Activated naive CD8-positive, alpha-beta T cell treated with anti-CD3 and anti-CD28 coated beads, Interleukin-2, amount 10 ng/mL, durations not matched to agents 7 days and 5 days (primary cell): ENCODE results near the gene LDLR. TPM values are rescaled to one million over a fixed set of nuclear protein-coding genes. Genes with fewer than 3 reads are reported as not detected.
"Not testable (repeated sequence)": the region's sequence is repeated elsewhere in the genome, so short reads cannot be mapped to it uniquely, and the experiment has no call there.

Source experiments
- ATAC-seq: fragments of 150-1000 bp; cut with Tn5 transposase; one replicate; pipeline ENCODE4 v1.10.0; 2021; ENCODE audit warnings: low read depth, moderate library complexity
- POLR2A ChIA-PET: fragments of 350-600 bp; sonication (Branson Sonifier 250); formaldehyde crosslinking; loops from one replicate; lab custom pipeline; 2021; ENCODE audit warnings: antibody characterized with exemption; lab: Charles Lee
- DNase-seq: peaks from one replicate; pipeline ENCODE4 v3.0.0; 2021
- H3K27ac Mint-ChIP-seq: one replicate; pipeline ENCODE4 v1.8.0; 2022; ENCODE audit warnings: mild to moderate bottlenecking, mixed read lengths
- H3K27me3 Mint-ChIP-seq: one replicate; pipeline ENCODE4 v1.8.0; 2022; ENCODE audit warnings: mild to moderate bottlenecking, moderate library complexity, mixed read lengths
- H3K36me3 Mint-ChIP-seq: one replicate; pipeline ENCODE4 v1.8.0; 2021; ENCODE audit warnings: mild to moderate bottlenecking, mixed read lengths
- H3K4me1 Mint-ChIP-seq: one replicate; pipeline ENCODE4 v1.8.0; 2021; ENCODE audit warnings: mixed read lengths
- H3K4me3 Mint-ChIP-seq: one replicate; pipeline ENCODE4 v1.8.0; 2022; ENCODE audit warnings: mild to moderate bottlenecking, moderate library complexity, mixed read lengths
- H3K9me3 Mint-ChIP-seq: one replicate; pipeline ENCODE4 v1.8.0; 2021; ENCODE audit warnings: mixed read lengths
- total RNA-seq, 2 experiments: library from RNA; stranded (reverse); gene quantifications; one replicate each; pipeline ENCODE4 v1.2.3, GENCODE V29; 2021

Gene LDLR
- total RNA-seq, 2 experiments from 2014 or later, result 83.8 to 84.8 TPM

- Mint-ChIP-seq H3K27ac (no peak overlapping the region), H3K36me3 (peaks cover 20% of the 10 kb centered on the region), H3K9me3 (no peaks in the 10 kb centered on the region), H3K4me3 (no peak overlapping the region), H3K27me3 (peaks cover 2% of the 10 kb centered on the region), H3K4me1 (peaks cover 14% of the 10 kb centered on the region)
- DNase-seq (no peak), ATAC-seq (no peak)
- POLR2A ChIA-PET, result interaction anchor here (1.0 to 1.3 kb wide), 2 partner anchors 9 to 14 kb away, joined by 3 to 6 read pairs; no protein-coding TSS in a partner anchor
Observed at GRCh38 chr19:11141937-11142527, 52.8 kb downstream of the LDLR start.

DNA sequence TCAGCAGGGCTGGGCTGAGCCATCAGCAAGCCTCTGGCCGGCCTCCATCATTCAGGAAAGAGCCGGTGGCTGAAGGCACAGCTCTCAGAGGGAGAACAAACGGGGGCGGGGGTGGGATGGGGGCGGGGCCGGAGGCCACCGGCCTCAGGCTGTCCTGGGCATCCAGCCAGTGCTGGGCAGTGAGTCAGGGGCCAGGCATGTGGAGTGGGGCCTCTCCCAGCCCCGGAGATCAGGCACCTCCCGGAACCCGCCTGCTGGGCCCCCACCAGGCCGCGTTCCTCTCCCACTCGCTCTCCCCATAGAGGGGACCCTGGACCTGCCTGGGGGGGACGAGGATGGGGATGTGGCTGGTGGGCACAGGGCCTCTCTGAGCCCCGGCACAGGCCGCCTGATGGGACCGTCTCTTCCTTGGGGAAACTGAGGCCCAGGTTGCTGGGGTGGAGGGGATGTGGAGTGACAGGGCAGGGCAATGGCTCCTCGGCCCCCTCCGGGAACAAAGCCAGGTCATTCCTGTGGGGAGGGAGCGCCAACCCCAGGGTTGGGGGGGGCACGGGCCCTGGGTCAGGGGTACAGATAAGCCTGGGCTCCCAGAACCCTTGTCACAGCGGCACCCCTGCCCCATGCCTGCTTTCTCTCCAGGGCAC is 53.4 kb downstream of the LDLR start:
- no peak overlapping the region for H3K27ac Mint-ChIP-seq
- H3K4me1 Mint-ChIP-seq, result peaks cover 12% of the 10 kb centered on the region
- no peak overlapping the region for H3K4me3 Mint-ChIP-seq
- no peaks in the 10 kb centered on the region for H3K9me3 Mint-ChIP-seq
- H3K27me3 Mint-ChIP-seq, result peaks cover 2% of the 10 kb centered on the region
- no peak for DNase-seq
- POLR2A ChIA-PET, result interaction anchor here (1.1 to 2.3 kb wide), 3 partner anchors 8 to 12 kb away, joined by 3 to 7 read pairs (median 6); no protein-coding TSS in a partner anchor
- H3K36me3 Mint-ChIP-seq, result peaks cover 25% of the 10 kb centered on the region
- no peak for ATAC-seq

GRCh38 chr19:11145536-11145924 is 56.3 kb downstream of the LDLR start:
- ATAC-seq (no peak), DNase-seq (no peak)
- no peak overlapping the region for H3K27ac Mint-ChIP-seq
- no peaks in the 10 kb centered on the region for H3K27me3 Mint-ChIP-seq
- H3K36me3 Mint-ChIP-seq, result peaks cover 42% of the 10 kb centered on the region
- no peak overlapping the region for H3K4me3 Mint-ChIP-seq
- no peaks in the 10 kb centered on the region for H3K9me3 Mint-ChIP-seq
- peaks cover 6% of the 10 kb centered on the region for H3K4me1 Mint-ChIP-seq
- POLR2A ChIA-PET, result no interaction called here

DNA sequence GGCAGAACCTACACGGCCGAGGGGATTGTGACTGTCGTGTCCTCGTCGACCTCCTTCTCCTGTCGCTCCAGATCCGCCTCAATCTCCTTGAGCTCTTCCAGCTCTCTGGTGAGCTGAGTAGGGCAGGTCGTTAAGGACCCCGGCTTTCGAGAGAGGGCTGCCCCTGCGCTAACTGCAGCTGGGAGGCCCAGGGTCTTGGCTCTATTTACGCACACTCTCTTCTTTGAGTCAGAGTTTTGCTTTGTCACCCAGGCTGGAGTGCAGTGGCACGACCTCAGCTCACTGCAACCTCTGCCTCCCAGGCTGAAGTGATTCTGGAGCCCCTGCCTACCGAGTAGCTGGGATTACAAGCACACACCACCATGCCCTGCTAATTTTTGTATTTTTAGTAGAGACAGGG is 58.7 kb downstream of the LDLR start:
- H3K4me1 Mint-ChIP-seq, result peaks cover 9% of the 10 kb centered on the region
- no peak for ATAC-seq
- POLR2A ChIA-PET, result interaction anchor here (0.6 to 2.3 kb wide), 2 partner anchors 8 to 30 kb away, joined by 3 to 6 read pairs; no protein-coding TSS in a partner anchor
- peaks cover 53% of the 10 kb centered on the region for H3K36me3 Mint-ChIP-seq
- DNase-seq, result no peak
- no peak overlapping the region for H3K27ac Mint-ChIP-seq
- no peaks in the 10 kb centered on the region for H3K9me3 Mint-ChIP-seq
- H3K27me3 Mint-ChIP-seq, result no peaks in the 10 kb centered on the region
- H3K4me3 Mint-ChIP-seq, result no peak overlapping the region

DNA sequence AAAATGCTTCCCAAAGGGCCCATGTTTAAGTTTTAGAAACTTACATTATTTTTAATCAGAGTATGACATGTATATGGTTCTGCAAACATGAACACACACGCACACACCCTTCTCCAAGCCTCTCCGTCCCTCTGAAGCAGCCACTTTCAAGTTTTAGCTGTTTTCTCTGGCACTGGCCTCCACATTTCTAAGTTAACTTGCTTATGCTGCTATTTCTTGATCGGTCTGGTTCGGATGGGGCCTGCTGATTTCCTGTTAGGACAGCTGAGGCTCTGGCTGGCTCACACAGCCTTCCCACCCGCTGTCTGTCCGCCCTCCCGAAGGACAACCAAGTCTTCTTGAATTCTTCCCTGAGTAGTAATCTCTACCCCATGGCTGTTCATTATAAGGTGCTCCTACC is 61.9 kb downstream of the LDLR start:
- DNase-seq, result no peak
- no peak for ATAC-seq
- peaks cover 14% of the 10 kb centered on the region for H3K4me1 Mint-ChIP-seq
- H3K27ac Mint-ChIP-seq, result no peak overlapping the region
- no peak overlapping the region for H3K4me3 Mint-ChIP-seq
- POLR2A ChIA-PET, result interaction anchor here (0.7 to 1.2 kb wide), 3 partner anchors 9 to 13 kb away, joined by 3 to 6 read pairs (median 4); no protein-coding TSS in a partner anchor
- H3K36me3 Mint-ChIP-seq, result peaks cover 48% of the 10 kb centered on the region
- H3K9me3 Mint-ChIP-seq, result no peaks in the 10 kb centered on the region
- no peaks in the 10 kb centered on the region for H3K27me3 Mint-ChIP-seq

DNA sequence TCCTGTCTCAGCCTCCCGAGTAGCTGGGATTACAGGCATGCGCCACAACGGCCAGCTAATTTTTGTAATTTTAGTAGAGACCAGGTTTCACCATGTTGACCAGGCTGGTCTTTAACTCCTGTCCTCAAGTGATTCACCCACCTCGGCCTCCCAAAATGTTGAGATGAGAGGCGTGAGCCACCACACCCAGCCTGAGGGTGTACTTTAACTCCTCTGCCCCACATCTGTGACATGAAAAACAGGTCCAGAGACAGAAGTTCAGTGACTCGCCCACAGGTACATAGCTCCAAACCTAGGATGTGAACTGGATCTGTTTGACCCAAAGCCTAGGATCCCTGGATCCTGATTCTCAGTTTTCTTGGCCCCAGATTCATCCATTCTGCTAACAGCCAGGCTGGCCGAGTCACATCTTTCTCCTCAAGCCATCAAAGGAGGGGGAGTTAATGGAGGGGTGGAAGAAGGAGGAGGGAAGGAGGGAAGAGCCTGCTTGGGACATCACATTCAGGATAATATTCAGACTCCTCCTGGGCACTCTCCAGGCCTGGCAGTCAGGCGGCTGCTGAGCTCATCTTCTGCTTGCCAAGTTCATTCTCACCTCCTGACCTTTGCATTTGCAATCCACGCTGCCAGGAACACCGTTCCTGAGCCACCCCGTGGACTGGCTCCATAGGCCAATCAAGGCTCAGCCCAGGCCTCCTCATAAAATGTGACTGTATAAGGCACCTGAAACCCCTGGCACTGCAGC is 63.2 kb downstream of the LDLR start:
- H3K36me3 Mint-ChIP-seq, result peaks cover 37% of the 10 kb centered on the region
- peak overlapping the region; percentile 17 for H3K4me3 Mint-ChIP-seq
- H3K27ac Mint-ChIP-seq, result no peak overlapping the region
- H3K27me3 Mint-ChIP-seq, result no peaks in the 10 kb centered on the region
- no peak for ATAC-seq
- POLR2A ChIA-PET, result no interaction called here
- H3K9me3 Mint-ChIP-seq, result no peaks in the 10 kb centered on the region
- peaks cover 18% of the 10 kb centered on the region for H3K4me1 Mint-ChIP-seq
- no peak for DNase-seq

DNA sequence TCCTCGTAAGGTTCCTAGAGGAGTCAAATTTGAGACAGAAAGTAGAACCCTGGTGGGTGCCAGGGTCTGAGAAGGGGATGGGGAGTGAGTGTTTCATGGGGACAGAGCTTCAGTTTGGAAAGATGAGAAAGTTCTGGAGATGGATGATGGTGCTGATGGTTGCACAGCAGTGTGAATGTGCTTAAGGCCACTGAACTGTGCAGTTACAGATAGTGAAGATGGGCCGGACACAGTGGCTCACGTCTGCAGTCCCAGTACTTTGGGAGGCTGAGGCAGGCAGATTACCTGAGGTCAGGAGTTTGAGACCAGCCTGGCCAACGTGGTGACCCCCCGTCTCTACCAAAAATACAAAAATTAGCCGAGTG is 65.4 kb downstream of the LDLR start:
- ATAC-seq (no peak), DNase-seq (no peak)
- POLR2A ChIA-PET, result interaction anchor here (0.7 to 2.1 kb wide), 6 partner anchors 11 to 220 kb away, joined by 3 to 13 read pairs (median 4); partner anchors contain the start of genes LDLR and SWSAP1
- Mint-ChIP-seq H3K4me3 (peak overlapping the region; percentile 92), H3K4me1 (peaks cover 18% of the 10 kb centered on the region), H3K27me3 (no peaks in the 10 kb centered on the region), H3K27ac (peak overlapping the region; percentile 93), H3K36me3 (peaks cover 18% of the 10 kb centered on the region), H3K9me3 (no peaks in the 10 kb centered on the region)

DNA sequence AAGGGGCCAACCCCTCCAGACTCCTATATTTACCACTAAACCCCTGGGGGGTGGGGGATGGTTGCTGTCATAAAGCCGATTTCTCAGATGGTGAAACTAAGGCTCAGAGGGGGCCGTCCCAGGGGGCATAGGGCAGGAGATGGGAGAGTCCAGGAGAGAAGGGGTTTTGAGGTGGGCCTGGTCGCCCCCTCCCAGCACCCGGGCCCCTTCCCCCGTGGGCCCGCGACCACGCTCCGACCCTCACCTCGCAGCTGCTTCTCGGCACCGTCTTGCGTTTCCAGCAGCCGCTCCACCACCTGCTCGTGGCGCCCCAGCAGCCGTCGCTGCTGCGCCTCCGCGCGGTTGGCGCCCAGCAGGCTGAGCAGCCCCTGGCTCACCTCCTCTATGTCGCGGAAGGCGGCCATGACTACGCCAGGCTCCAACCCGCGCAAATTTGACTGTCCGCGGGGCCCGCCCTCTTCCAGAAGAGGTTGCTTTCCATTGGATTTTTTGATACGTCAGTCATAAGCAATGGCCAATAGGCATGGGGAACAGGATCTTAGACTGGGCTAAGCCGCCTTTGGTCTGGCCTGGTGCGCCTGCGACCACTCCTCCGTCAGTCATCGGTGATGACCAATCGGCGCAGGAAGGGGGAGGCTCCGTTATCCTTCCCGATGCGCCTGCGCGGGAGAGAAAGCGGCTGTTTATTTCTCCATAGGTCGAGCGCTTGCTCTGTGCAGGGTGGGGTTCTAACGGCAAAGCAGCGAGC is 66.3 kb downstream of the LDLR start, which contains the start of gene SPC24:
Gene SPC24, minus strand, starts transcription at position 410 of the 748 bp plus-strand sequence. Its CDS starts 6 bp downstream, at position 404.
- H3K9me3 Mint-ChIP-seq, result no peaks in the 10 kb centered on the region

DNA sequence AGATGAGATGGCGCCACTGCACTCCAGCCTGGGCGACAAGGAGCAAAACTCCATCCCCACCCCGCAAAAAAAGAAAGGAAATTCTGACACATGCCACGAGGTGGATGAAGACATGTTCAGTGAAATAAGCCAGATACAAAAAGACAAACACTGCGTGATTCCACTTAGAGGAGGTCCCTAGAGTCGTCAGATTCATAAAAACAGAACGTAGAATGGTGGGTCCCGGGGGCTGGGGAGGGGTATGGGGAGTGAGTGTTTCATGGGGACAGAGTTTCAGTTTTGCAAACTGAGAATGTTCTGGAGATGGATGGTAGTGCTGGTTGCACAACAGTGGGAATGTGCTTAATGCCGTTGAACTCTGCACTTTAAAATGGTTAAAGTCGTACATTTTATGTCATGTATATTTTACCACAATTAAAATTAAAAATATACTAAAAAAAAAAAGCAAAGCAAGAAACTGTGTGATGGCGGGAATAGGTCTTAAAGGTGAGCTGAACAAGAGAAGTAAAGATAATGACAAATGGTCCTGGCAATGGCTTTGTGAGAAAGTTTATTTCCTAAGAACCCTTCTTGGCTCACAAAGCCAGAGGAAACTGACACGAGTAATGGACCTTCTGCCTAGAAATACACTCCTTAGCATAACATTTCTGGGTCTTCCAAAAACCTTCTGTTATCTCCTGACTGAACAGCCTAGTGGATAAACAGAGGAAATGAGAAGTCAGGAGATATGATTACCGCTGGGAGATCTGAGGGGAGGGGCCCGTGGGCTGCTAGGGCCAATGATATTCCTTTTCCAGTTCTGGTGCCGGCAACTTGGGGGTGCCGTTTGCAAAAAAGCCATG is 70.6 kb downstream of the LDLR start:
- H3K27me3 Mint-ChIP-seq, result peaks cover 2% of the 10 kb centered on the region
- DNase-seq, result no peak
- H3K4me3 Mint-ChIP-seq, result no peak overlapping the region
- H3K4me1 Mint-ChIP-seq, result peaks cover 6% of the 10 kb centered on the region
- H3K36me3 Mint-ChIP-seq, result no peaks in the 10 kb centered on the region
- POLR2A ChIA-PET, result no interaction called here
- no peak for ATAC-seq
- H3K9me3 Mint-ChIP-seq, result no peaks in the 10 kb centered on the region
- H3K27ac Mint-ChIP-seq, result no peak overlapping the region

More for the DNA sequence above, 66.3 kb downstream of the LDLR start, which contains the start of gene SPC24:
- Mint-ChIP-seq H3K4me3 (peak within 1 kb of the TSS; percentile 92), H3K36me3 (peaks cover 18% of the 10 kb centered on the region), H3K4me1 (peaks cover 18% of the 10 kb centered on the region), H3K27ac (peak within 1 kb of the TSS; percentile 93), H3K27me3 (peaks cover 2% of the 10 kb centered on the region)
- POLR2A ChIA-PET, result interaction anchor here (0.6 to 2.1 kb wide), 12 partner anchors 8 to 248 kb away, joined by 3 to 13 read pairs (median 4); partner anchors contain the start of genes LDLR and SWSAP1
- peak; percentile 89 for DNase-seq
- peak; percentile 100 for ATAC-seq

- ATAC-seq, result not testable (repeated sequence)
Observed at GRCh38 chr19:11160440-11160768, 71.1 kb downstream of the LDLR start.

DNA sequence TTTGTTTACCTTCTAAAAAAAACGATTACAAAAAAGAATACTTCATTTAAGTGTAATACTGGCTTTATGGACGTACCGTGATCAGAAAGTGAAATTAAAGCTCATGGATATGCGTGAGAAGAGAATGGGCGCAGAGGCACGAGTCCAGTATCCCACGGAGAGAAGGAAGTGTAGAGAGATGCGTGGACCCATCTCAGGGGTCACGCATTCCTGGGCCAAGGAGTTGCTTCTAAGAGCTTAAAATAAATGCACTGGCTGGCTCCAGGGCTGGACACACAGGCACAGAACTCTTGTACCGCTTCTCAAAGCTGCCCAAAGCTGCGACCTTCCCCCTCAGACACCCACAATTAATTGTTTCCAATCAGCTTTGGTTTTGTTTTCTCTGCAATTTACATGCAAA is 75.0 kb downstream of the LDLR start:
- no peak overlapping the region for H3K27ac Mint-ChIP-seq
- DNase-seq (no peak), ATAC-seq (no peak)
- H3K4me1 Mint-ChIP-seq, result no peaks in the 10 kb centered on the region
- POLR2A ChIA-PET, result interaction anchor here (1.1 kb wide), 1 partner anchor 13 kb away, joined by 3 read pairs; no protein-coding TSS in a partner anchor
- no peaks in the 10 kb centered on the region for H3K36me3 Mint-ChIP-seq
- no peaks in the 10 kb centered on the region for H3K9me3 Mint-ChIP-seq
- peaks cover 4% of the 10 kb centered on the region for H3K27me3 Mint-ChIP-seq
- H3K4me3 Mint-ChIP-seq, result no peak overlapping the region

More at GRCh38 chr19:11160440-11160768, 71.1 kb downstream of the LDLR start:
- H3K27ac Mint-ChIP-seq, H3K9me3 Mint-ChIP-seq, H3K27me3 Mint-ChIP-seq, POLR2A ChIA-PET, H3K4me3 Mint-ChIP-seq, H3K4me1 Mint-ChIP-seq, H3K36me3 Mint-ChIP-seq, DNase-seq: not testable (repeated sequence)

DNA sequence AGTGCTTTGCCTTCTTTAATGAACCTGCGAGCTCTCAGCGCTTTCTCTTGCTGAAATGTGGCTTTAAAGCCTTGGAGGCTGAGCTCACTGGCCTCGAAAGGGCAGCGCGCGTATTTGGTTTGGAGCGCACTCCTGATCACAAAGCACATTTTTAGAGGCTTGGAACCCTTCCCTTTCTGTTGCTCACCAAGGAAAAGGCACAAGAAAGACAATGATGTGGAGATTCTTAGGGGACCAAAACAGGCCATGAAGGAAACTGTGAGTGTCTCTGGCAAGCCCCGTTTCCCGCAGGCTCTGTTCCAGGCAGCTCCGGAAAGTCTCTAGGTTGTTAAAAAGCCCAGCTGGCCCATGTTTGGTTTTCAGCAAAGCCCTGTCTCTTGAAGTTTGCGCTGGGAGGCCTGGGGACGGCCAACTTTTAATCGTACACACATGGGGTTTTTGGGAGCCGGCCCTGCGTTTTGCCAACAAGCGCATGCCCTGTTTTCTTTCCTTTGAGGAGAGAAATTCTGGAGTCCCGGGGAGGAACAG is 75.7 kb downstream of the LDLR start:
- DNase-seq, result no peak
- no peak for ATAC-seq
- Mint-ChIP-seq H3K27me3 (peaks cover 4% of the 10 kb centered on the region), H3K9me3 (no peaks in the 10 kb centered on the region), H3K27ac (no peak overlapping the region), H3K4me3 (no peak overlapping the region), H3K36me3 (no peaks in the 10 kb centered on the region), H3K4me1 (no peaks in the 10 kb centered on the region)
- POLR2A ChIA-PET, result interaction anchor here (1.1 kb wide), 1 partner anchor 13 kb away, joined by 3 read pairs; no protein-coding TSS in a partner anchor
